NB4 (cell line): Measurements from ENCODE around the gene CBFA2T2.

Experiments used
- CTCF ChIP-seq: IDR thresholded peaks from one replicate; pipeline ENCODE4 v1.5.1; 2012; ENCODE audit warnings: low read depth, low read length
- MYC ChIP-seq: IDR thresholded peaks from 2 replicates; pipeline ENCODE4 v1.6.1; 2011; ENCODE audit warnings: low read depth, low read length
- POLR2A ChIP-seq: IDR thresholded peaks from 2 replicates; pipeline ENCODE4 v1.6.1; 2011; ENCODE audit warnings: mild to moderate bottlenecking; ENCODE audit not compliant: insufficient read length; ENCODE audit errors: extremely low read depth
- TF ChIP-seq, protein P1 (sequence below): IDR thresholded peaks from 2 replicates; pipeline ENCODE4 v1.6.1; 2011; ENCODE audit warnings: low read depth, low read length

- TF ChIP-seq CTCF = no peak
- TF ChIP-seq MYC = no peak
- TF ChIP-seq, protein P1, sequence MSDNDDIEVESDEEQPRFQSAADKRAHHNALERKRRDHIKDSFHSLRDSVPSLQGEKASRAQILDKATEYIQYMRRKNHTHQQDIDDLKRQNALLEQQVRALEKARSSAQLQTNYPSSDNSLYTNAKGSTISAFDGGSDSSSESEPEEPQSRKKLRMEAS = no peak
- no peak for TF ChIP-seq POLR2A
Measured at GRCh38 chr20:33640287-33640686, 150.4 kb downstream of the CBFA2T2 start.
